GM12872 (cell line): ENCODE data around the gene AK5.

ENCODE experiments used
- TF ChIP-seq, protein P1 (sequence below): IDR thresholded peaks from 3 replicates; pipeline ENCODE4 v1.5.1; 2011; ENCODE audit warnings: low read depth, mild to moderate bottlenecking, low read length, moderate library complexity; ENCODE audit not compliant: insufficient read depth

AK5 gene

GRCh38 chr1:77506771-77507170, 225.0 kb downstream of the AK5 start:
- TF ChIP-seq, protein P1, sequence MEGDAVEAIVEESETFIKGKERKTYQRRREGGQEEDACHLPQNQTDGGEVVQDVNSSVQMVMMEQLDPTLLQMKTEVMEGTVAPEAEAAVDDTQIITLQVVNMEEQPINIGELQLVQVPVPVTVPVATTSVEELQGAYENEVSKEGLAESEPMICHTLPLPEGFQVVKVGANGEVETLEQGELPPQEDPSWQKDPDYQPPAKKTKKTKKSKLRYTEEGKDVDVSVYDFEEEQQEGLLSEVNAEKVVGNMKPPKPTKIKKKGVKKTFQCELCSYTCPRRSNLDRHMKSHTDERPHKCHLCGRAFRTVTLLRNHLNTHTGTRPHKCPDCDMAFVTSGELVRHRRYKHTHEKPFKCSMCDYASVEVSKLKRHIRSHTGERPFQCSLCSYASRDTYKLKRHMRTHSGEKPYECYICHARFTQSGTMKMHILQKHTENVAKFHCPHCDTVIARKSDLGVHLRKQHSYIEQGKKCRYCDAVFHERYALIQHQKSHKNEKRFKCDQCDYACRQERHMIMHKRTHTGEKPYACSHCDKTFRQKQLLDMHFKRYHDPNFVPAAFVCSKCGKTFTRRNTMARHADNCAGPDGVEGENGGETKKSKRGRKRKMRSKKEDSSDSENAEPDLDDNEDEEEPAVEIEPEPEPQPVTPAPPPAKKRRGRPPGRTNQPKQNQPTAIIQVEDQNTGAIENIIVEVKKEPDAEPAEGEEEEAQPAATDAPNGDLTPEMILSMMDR = no peak

DNA sequence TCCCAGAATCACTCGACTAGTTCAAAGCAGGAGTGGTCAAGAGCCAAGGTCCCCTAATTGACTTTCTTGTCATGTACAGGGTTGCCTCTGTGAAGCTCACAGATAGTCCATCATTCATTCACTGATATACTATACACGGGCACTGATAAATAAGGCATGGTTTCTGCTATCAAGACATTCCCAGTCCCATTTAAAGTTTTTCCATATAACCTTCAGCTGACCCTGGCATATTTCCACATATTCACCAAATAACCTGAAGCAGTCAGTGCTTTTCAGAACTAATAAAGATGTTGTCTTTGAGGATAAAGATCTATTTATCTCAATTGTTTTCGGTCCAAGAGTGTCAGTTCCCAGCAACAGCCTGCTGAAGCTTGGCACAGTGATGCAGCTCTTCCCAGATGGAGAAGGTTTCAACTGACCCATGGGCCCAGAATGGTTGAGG, 227.3 kb downstream of the AK5 start:
- TF ChIP-seq, protein P1 = no peak

GRCh38 chr1:77509898-77510297, 228.1 kb downstream of the AK5 start:
- TF ChIP-seq, protein P1 = no peak

GRCh38 chr1:77511440-77511840, 229.6 kb downstream of the AK5 start:
- TF ChIP-seq, protein P1 = no peak

DNA sequence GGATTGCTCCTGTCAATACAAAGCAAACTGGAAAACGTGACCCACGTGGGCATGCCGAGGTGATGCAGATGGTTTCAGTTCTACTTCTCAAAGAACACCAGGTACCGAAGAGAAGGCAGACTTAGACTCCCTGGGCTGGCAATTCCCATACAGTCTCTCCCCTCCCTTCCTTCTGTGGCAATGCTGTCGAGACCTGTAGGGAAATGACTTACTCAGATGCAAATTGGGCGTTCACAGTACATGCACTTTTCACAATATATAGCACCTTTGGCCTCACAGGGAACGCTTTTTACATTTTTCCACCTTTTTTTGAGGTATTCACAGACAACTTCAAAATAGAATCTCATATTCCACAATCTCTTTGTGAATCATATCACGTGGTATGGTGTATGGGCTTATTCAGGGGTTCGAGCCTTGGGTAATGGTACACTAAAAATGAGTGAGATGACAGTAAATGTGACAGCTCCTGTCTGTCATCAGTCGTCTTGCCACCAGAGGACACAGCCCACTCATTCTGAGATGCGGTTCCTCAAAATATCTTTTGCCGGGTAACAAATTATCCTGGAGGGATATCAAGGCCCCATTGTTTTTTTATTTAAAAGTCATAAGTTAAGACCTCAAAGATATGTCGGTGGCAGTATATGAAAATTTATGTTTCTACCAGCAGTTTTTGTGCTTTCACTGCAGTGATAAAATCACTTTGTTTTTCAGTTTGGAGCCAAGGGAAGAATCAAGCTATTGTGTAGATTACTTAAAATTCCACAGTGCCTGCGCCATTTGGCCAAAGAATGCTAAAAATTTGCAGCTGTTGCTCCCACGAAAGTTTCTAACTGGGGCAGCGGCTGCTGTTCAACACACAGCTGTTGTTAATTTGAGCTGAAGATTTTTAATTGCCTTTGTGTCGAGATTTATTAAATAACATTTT, 232.3 kb downstream of the AK5 start:
- TF ChIP-seq, protein P1 = no peak

DNA sequence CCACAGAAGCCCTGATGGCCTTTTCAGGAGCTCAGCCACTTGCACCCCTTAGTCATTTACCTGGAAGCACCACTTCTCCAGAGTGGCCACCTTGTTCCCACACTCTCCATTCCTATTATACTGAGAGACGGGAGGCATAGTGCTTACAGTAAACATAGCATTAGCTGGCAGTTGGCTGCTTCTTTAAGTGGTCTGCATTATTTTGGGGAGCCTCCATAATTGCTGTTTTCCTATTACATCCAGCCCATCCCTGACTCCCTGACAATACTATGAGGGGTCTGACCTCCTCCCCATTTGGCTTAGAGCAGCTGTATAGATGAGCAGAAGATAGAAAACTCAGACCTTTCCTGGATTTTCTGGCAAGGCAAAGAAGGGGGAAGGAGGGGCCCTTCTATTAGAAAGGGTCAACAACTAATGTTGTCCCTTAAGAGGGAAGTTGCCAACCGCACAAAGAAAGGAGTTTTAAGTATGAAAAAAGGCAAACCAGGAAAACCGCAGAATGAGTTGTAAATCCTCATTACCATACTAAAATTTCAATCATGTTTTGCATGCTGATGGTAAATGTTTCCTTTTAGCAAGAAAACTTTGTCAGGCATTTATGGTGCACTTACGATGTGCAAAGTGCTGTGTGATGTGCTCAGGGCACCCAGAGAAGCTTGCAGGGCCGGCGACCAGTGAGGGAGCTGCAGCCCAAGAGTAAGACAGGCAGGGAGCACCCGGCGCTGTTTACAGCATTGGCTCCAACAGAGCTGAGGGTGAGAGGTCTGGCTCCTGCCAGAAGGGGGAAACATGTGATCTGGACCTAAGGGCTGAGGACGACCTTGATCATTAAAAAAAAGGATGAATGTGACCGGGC, 233.3 kb downstream of the AK5 start:
- TF ChIP-seq, protein P1 = no peak

DNA sequence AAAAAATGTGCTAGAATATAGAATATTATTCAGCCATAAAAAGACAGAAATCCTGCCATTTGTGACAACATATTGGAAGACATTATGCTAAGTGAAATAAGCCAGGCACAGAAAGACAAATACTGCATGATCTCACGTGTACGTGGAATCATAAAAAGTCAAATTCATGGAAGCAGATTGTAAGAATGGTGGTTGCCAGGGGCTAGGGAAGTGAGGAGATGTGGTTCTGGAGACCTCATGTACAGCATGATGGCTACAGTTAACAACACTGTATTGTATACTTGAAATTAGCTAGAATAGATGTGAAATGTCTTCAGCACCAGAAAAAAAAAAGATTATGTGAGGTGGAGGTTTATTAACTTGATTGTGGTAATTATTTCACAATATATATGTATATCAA, 234.3 kb downstream of the AK5 start:
- TF ChIP-seq, protein P1 = no peak
